Measurements from ENCODE around the gene LTBP2. TPM values are rescaled to one million over a fixed set of nuclear protein-coding genes. Genes with fewer than 3 reads are reported as not detected.

LTBP2 gene
- total and polyA plus RNA-seq, 2 of the 8 experiments (the other 6 are each of a cell fraction or from before 2014, with no cell fraction given) = 0.48 to 0.89 TPM

GRCh38 chr14:74645244-74645643, 33.2 kb upstream of the LTBP2 start (continued):
- TF ChIP-seq ATF2 (IDR thresholded peaks at IDR 0.05; ENCODE audit: low read length) (no peak), JUN (IDR thresholded peaks at IDR 0.05; ENCODE audit: low read depth, low read length) (no peak), TAF7 (optimal IDR thresholded peaks at IDR 0.05; ENCODE audit: borderline replicate concordance, low read depth, low read length) (no peak), CEBPB (IDR thresholded peaks at IDR 0.05; ENCODE audit: low read depth, low read length) (no peak), KDM1A (IDR thresholded peaks at IDR 0.05; ENCODE audit: borderline replicate concordance, low read length) (no peak), SP1 (IDR thresholded peaks at IDR 0.05; ENCODE audit: low read depth, low read length) (no peak), HDAC6 (IDR thresholded peaks at IDR 0.05; ENCODE audit: low read depth, low read length) (no peak)
- TF ChIP-seq, protein P1, sequence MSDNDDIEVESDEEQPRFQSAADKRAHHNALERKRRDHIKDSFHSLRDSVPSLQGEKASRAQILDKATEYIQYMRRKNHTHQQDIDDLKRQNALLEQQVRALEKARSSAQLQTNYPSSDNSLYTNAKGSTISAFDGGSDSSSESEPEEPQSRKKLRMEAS (IDR thresholded peaks at IDR 0.05) = no peak

Measured in H1 (cell line).